PFSK-1 (cell line): ENCODE measurements around the gene MAFF.

ENCODE experiments used
- POLR2AphosphoS5 ChIP-seq: IDR thresholded peaks from 2 replicates; pipeline ENCODE4 v1.6.1; 2012; ENCODE audit warnings: low read depth, mild to moderate bottlenecking, control low read depth, low read length, moderate library complexity
- REST ChIP-seq, 2 experiments: IDR thresholded peaks; 2 replicates each; pipeline versions ENCODE4 v1.6.1 to v1.8.0; 2011 to 2012; ENCODE audit warnings: low read depth in 2 of 2, low read length in 2 of 2, control low read depth in 1 of 2, inconsistent platforms in 1 of 2, mild to moderate bottlenecking in 1 of 2, moderate library complexity in 1 of 2; ENCODE audit not compliant: insufficient read depth in 1 of 2
- SIN3A ChIP-seq: IDR thresholded peaks from 2 replicates; pipeline ENCODE4 v1.6.1; 2012; ENCODE audit warnings: mild to moderate bottlenecking, low read length, moderate library complexity, borderline replicate concordance; ENCODE audit not compliant: insufficient read depth
- TAF1 ChIP-seq: IDR thresholded peaks from 2 replicates; pipeline ENCODE4 v1.6.1; 2012; ENCODE audit warnings: low read length, control low read depth, borderline replicate concordance; ENCODE audit not compliant: insufficient read depth

- TF ChIP-seq TAF1 (no peak), POLR2AphosphoS5 (no peak), SIN3A (no peak), REST (IDR thresholded peaks at IDR 0.05; ENCODE audit: insufficient read depth in 1 of 2, low read depth in 2 of 2, low read length in 2 of 2) (no peak)
Measured at GRCh38 chr22:38246046-38246658, 44.4 kb downstream of the MAFF start.
